H9 (cell line): ENCODE data around the gene IDH3B. TPM values are rescaled to one million over a fixed set of nuclear protein-coding genes. Genes with fewer than 3 reads are reported as not detected.
"Not testable (repeated sequence)": the region's sequence is repeated elsewhere in the genome, so short reads cannot be mapped to it uniquely, and the experiment has no call there.

Source experiments
- DNase-seq: peaks from one replicate; pipeline ENCODE4 v3.0.0-alpha.2; 2017
- H2AFZ ChIP-seq: one replicate; pipeline ENCODE4 v1.6.1; 2013; ENCODE audit warnings: mild to moderate bottlenecking, low read length, control low read depth, moderate library complexity
- H2AK5ac ChIP-seq: 2 replicates; pipeline ENCODE4 v1.6.1; 2013; ENCODE audit warnings: low read length, control low read depth, mixed read lengths; ENCODE audit not compliant: insufficient read length
- H2BK120ac ChIP-seq: one replicate; pipeline ENCODE4 v1.6.1; 2013; ENCODE audit warnings: low read depth, mild to moderate bottlenecking, low read length, control low read depth, inconsistent platforms; ENCODE audit not compliant: poor library complexity, severe bottlenecking
- H2BK12ac ChIP-seq: 2 replicates; pipeline ENCODE4 v1.6.1; 2013; ENCODE audit warnings: low read length, control low read depth, mixed read lengths, low read depth; ENCODE audit not compliant: insufficient read length
- H2BK15ac ChIP-seq: 2 replicates; pipeline ENCODE4 v1.6.1; 2013; ENCODE audit warnings: low read depth, low read length, control low read depth
- H2BK20ac ChIP-seq: one replicate; pipeline ENCODE4 v1.6.1; 2013; ENCODE audit warnings: low read depth, mild to moderate bottlenecking, low read length, control low read depth, inconsistent platforms; ENCODE audit not compliant: poor library complexity, severe bottlenecking
- H2BK5ac ChIP-seq: 2 replicates; pipeline ENCODE4 v1.6.1; 2013; ENCODE audit warnings: low read length, control low read depth, mixed read lengths; ENCODE audit not compliant: insufficient read length
- H3K14ac ChIP-seq: 2 replicates; pipeline ENCODE4 v1.6.1; 2013; ENCODE audit warnings: low read length, control low read depth; ENCODE audit not compliant: insufficient read depth
- H3K18ac ChIP-seq: 2 replicates; pipeline ENCODE4 v1.6.1; 2013; ENCODE audit warnings: low read depth, mild to moderate bottlenecking, mixed read lengths, low read length, control low read depth; ENCODE audit not compliant: insufficient read length
- H3K23ac ChIP-seq: 2 replicates; pipeline ENCODE4 v1.6.1; 2013; ENCODE audit warnings: low read length, control low read depth, mixed read lengths, low read depth; ENCODE audit not compliant: insufficient read length
- H3K23me2 ChIP-seq: 2 replicates; pipeline ENCODE4 v1.6.1; 2013; ENCODE audit warnings: low read depth, mild to moderate bottlenecking, mixed read lengths, low read length, control low read depth; ENCODE audit not compliant: insufficient read length, poor library complexity, severe bottlenecking
- H3K27ac ChIP-seq: 2 replicates; pipeline ENCODE4 v1.5.1; 2013; ENCODE audit warnings: low read length, control low read depth, mixed read lengths, low read depth; ENCODE audit not compliant: insufficient read length
- H3K27me3 ChIP-seq: 2 replicates; pipeline ENCODE4 v1.6.1; 2013; ENCODE audit warnings: low read length, control low read depth, inconsistent platforms; ENCODE audit not compliant: insufficient read depth
- H3K4ac ChIP-seq: 2 replicates; pipeline ENCODE4 v1.6.1; 2013; ENCODE audit warnings: low read depth, mild to moderate bottlenecking, control low read depth, inconsistent platforms, low read length, moderate library complexity
- H3K4me1 ChIP-seq: 2 replicates; pipeline ENCODE4 v1.6.1; 2013; ENCODE audit warnings: low read length, control low read depth, inconsistent platforms; ENCODE audit not compliant: insufficient read depth
- H3K4me2 ChIP-seq: 2 replicates; pipeline ENCODE4 v1.6.1; 2013; ENCODE audit warnings: low read length, control low read depth, mixed read lengths; ENCODE audit not compliant: insufficient read length, insufficient read depth
- H3K56ac ChIP-seq: 2 replicates; pipeline ENCODE4 v1.6.1; 2013; ENCODE audit warnings: low read depth, mild to moderate bottlenecking, mixed read lengths, low read length, control low read depth; ENCODE audit not compliant: insufficient read length
- H3K79me1 ChIP-seq: 2 replicates; pipeline ENCODE4 v1.6.1; 2013; ENCODE audit warnings: low read depth, mild to moderate bottlenecking, moderate library complexity, low read length, control low read depth, inconsistent platforms; ENCODE audit not compliant: insufficient read depth, poor library complexity, severe bottlenecking
- H3K79me2 ChIP-seq: 2 replicates; pipeline ENCODE4 v1.6.1; 2013; ENCODE audit warnings: low read length, control low read depth, inconsistent platforms; ENCODE audit not compliant: insufficient read depth
- H3K9ac ChIP-seq: 2 replicates; pipeline ENCODE4 v1.6.1; 2013; ENCODE audit warnings: low read length, control low read depth, mixed read lengths; ENCODE audit not compliant: insufficient read length; ENCODE audit errors: extremely low read depth
- H3K9me3 ChIP-seq: one replicate; pipeline ENCODE4 v1.6.1; 2013; ENCODE audit warnings: low read depth, low read length, inconsistent platforms; ENCODE audit not compliant: control insufficient read depth
- H3T11ph ChIP-seq: one replicate; pipeline ENCODE4 v1.6.1; 2013; ENCODE audit warnings: mild to moderate bottlenecking, low read length, control low read depth, inconsistent platforms
- H4K20me1 ChIP-seq: one replicate; pipeline ENCODE4 v1.6.1; 2013; ENCODE audit not compliant: control insufficient read depth, insufficient read length, insufficient read depth
- H4K5ac ChIP-seq: 2 replicates; pipeline ENCODE4 v1.6.1; 2013; ENCODE audit warnings: low read depth, mild to moderate bottlenecking, mixed read lengths, low read length, control low read depth; ENCODE audit not compliant: insufficient read length
- H4K8ac ChIP-seq: replicated peaks from 2 replicates; pipeline ENCODE4 v1.6.1; 2013; ENCODE audit warnings: low read length, control low read depth, mixed read lengths, low read depth; ENCODE audit not compliant: insufficient read length
- H4K91ac ChIP-seq: 2 replicates; pipeline ENCODE4 v1.6.1; 2013; ENCODE audit warnings: low read depth, mild to moderate bottlenecking, moderate library complexity, mixed read lengths, low read length, control low read depth; ENCODE audit not compliant: insufficient read length
- H3K27ac Mint-ChIP-seq, 3 experiments: 2 replicates in 2 of 3; 3 replicates in 1 of 3; pipeline ENCODE4 v1.8.0; 2020 to 2021; ENCODE audit warnings: mixed read lengths in 3 of 3, mild to moderate bottlenecking in 1 of 3, moderate library complexity in 1 of 3
- H3K27me3 Mint-ChIP-seq: 2 replicates; pipeline ENCODE4 v1.8.0; 2021; ENCODE audit warnings: low read depth, mild to moderate bottlenecking, moderate library complexity, mixed read lengths
- H3K36me3 Mint-ChIP-seq, 3 experiments: 2 replicates in 2 of 3; 3 replicates in 1 of 3; pipeline ENCODE4 v1.8.0; 2020 to 2021; ENCODE audit warnings: low read depth in 3 of 3, mixed read lengths in 3 of 3; ENCODE audit not compliant: insufficient read depth in 1 of 3
- H3K4me1 Mint-ChIP-seq, 2 experiments: 2 replicates each; pipeline ENCODE4 v1.8.0; 2020; ENCODE audit warnings: mixed read lengths in 2 of 2
- H3K4me3 Mint-ChIP-seq, 2 experiments: 2 replicates in 1 of 2; 3 replicates in 1 of 2; pipeline ENCODE4 v1.8.0; 2020 to 2021; ENCODE audit warnings: mild to moderate bottlenecking in 2 of 2, mixed read lengths in 2 of 2, moderate library complexity in 1 of 2
- H3K9me3 Mint-ChIP-seq, 2 experiments: 2 replicates in 1 of 2; 3 replicates in 1 of 2; pipeline ENCODE4 v1.8.0; 2020; ENCODE audit warnings: mild to moderate bottlenecking in 2 of 2, mixed read lengths in 2 of 2, moderate library complexity in 1 of 2
- CTCF ChIP-seq: fragments of 200-600 bp; sonication (generic); conservative IDR thresholded peaks from 3 replicates; pipeline ENCODE4 v1.8.0; 2021; ENCODE audit warnings: antibody characterized with exemption, mild to moderate bottlenecking
- WGBS: extraction: QIAGEN DNeasy Blood & Tissue Kit; methylation state at CpG from one replicate; pipeline ENCODE4 v1.1.7; 2013; ENCODE audit warnings: missing lambda C conversion rate, low lambda C conversion rate, mixed read lengths; ENCODE audit not compliant: insufficient read length; ENCODE audit errors: extremely low coverage; 5-methylcytosine and 5-hydroxymethylcytosine counted together
- total RNA-seq: library from RNA; stranded (reverse); gene quantifications from 2 replicates; pipeline ENCODE4 v1.2.1, GENCODE V29; 2021

IDH3B gene
- total RNA-seq, 1 experiment from 2014 or later = 114 TPM

- H3K4ac ChIP-seq = no peak overlapping the region
- H3K27ac ChIP-seq = no peak overlapping the region
- H2BK120ac ChIP-seq = no peak overlapping the region
- Mint-ChIP-seq H3K4me1 (peaks cover 9 to 19% of the 10 kb centered on the region in 2 experiments), H3K9me3 (peaks cover 2 to 3% of the 10 kb centered on the region in 2 experiments; a peak in 4 of 5 replicates), H3K4me3 (peak overlapping the region in 1 of 2 experiments; percentile 37; a peak in 1 of 5 replicates), H3K27me3 (peaks cover 93% of the 10 kb centered on the region), H3K36me3 (peaks cover 0 to 5% (median 0%) of the 10 kb centered on the region in 3 experiments; a peak in 2 of 7 replicates), H3K27ac (no peak overlapping the region)
- no peak overlapping the region for H4K5ac ChIP-seq
- H4K8ac ChIP-seq = no peak overlapping the region
- no peak overlapping the region for H2BK12ac ChIP-seq
- no peaks in the 10 kb centered on the region for H3K79me1 ChIP-seq
- H2AFZ ChIP-seq = no peak overlapping the region
- no peak overlapping the region for H2BK15ac ChIP-seq
- H3T11ph ChIP-seq = no peak overlapping the region
- peaks cover 4% of the 10 kb centered on the region for H4K20me1 ChIP-seq
- no peak overlapping the region for H3K18ac ChIP-seq
- H3K79me2 ChIP-seq = no peaks in the 10 kb centered on the region
- H4K91ac ChIP-seq = no peak overlapping the region
- no peak overlapping the region for H3K23ac ChIP-seq
- H3K9me3 ChIP-seq = no peaks in the 10 kb centered on the region
- no peak overlapping the region for H3K14ac ChIP-seq
- H3K56ac ChIP-seq = no peak overlapping the region
- H2BK5ac ChIP-seq = no peak overlapping the region
- H3K23me2 ChIP-seq = peaks cover 4% of the 10 kb centered on the region
- H2BK20ac ChIP-seq = no peak overlapping the region
- peak overlapping the region; percentile 53 for H3K4me2 ChIP-seq
- TF ChIP-seq CTCF = no peak
- no peak for DNase-seq
- no peak overlapping the region for H2AK5ac ChIP-seq
- H3K9ac ChIP-seq = no peak overlapping the region
- no CpG with 5 or more reads among the region's 6 CpGs for WGBS
- H3K27me3 ChIP-seq = peaks cover 31% of the 10 kb centered on the region
- H3K4me1 ChIP-seq = no peaks in the 10 kb centered on the region
These were observed 23.5 kb upstream of the IDH3B start for GRCh38 chr20:2687514-2687913.

- H3K27ac ChIP-seq, H3K23ac ChIP-seq, H2BK15ac ChIP-seq, H3K79me2 ChIP-seq, H2AK5ac ChIP-seq, H2BK12ac ChIP-seq, H3K36me3 Mint-ChIP-seq, H3K4ac ChIP-seq, H3K9ac ChIP-seq, H4K20me1 ChIP-seq, H3T11ph ChIP-seq, H4K8ac ChIP-seq, H3K27me3 ChIP-seq, H4K91ac ChIP-seq, H3K79me1 ChIP-seq, H3K23me2 ChIP-seq, H3K14ac ChIP-seq, H3K4me1 Mint-ChIP-seq, H3K4me1 ChIP-seq, H3K4me3 Mint-ChIP-seq, H2BK20ac ChIP-seq, DNase-seq, H3K56ac ChIP-seq, H3K9me3 ChIP-seq, H4K5ac ChIP-seq, H2BK5ac ChIP-seq, H2BK120ac ChIP-seq, H3K4me2 ChIP-seq, H3K27ac Mint-ChIP-seq, H3K18ac ChIP-seq, H3K9me3 Mint-ChIP-seq, H2AFZ ChIP-seq: not testable (repeated sequence)
- peaks cover 86% of the 10 kb centered on the region for H3K27me3 Mint-ChIP-seq
- no CpG with 5 or more reads among the region's 4 CpGs for WGBS
These were observed 20.8 kb upstream of the IDH3B start for GRCh38 chr20:2684817-2685216.
